HG03571 (cell line): ENCODE results near the gene STARD10.
"Not testable (repeated sequence)": the region's sequence is repeated elsewhere in the genome, so short reads cannot be mapped to it uniquely, and the experiment has no call there.

Source experiments
- ATAC-seq: cut with Tn5 transposase; IDR thresholded peaks from one replicate; pipeline ENCODE4 v1.9.1; 2021; ENCODE audit not compliant: unreplicated experiment

Gene STARD10

GRCh38 chr11:72826191-72826941, 32.5 kb upstream of the STARD10 start:
- ATAC-seq = no peak

- no peak for ATAC-seq
Measured at GRCh38 chr11:72825661-72826060, 31.8 kb upstream of the STARD10 start.

- no peak for ATAC-seq
Measured at GRCh38 chr11:72824811-72825505, 31.1 kb upstream of the STARD10 start.

GRCh38 chr11:72824020-72824419, 30.2 kb upstream of the STARD10 start:
- ATAC-seq = no peak

GRCh38 chr11:72823105-72823804, 29.4 kb upstream of the STARD10 start:
- no peak for ATAC-seq

GRCh38 chr11:72821920-72822799, 28.3 kb upstream of the STARD10 start:
- no peak for ATAC-seq

GRCh38 chr11:72821221-72821919, 27.5 kb upstream of the STARD10 start:
- ATAC-seq = no peak

GRCh38 chr11:72820439-72821139, 26.7 kb upstream of the STARD10 start:
- ATAC-seq = no peak

GRCh38 chr11:72818971-72819370, 25.1 kb upstream of the STARD10 start:
- ATAC-seq = no peak

GRCh38 chr11:72817966-72818365, 24.1 kb upstream of the STARD10 start:
- no peak for ATAC-seq

- ATAC-seq = no peak
Measured at GRCh38 chr11:72816404-72816990, 22.6 kb upstream of the STARD10 start.

- ATAC-seq = no peak
Measured at GRCh38 chr11:72815110-72815618, 21.3 kb upstream of the STARD10 start.

GRCh38 chr11:72814286-72815109, 20.7 kb upstream of the STARD10 start, which contains the start of gene ATG16L2:
ATG16L2 (plus strand) TSS chr11:72814411; CDS start chr11:72814446, 35 bp downstream.
- ATAC-seq = peak; percentile 42

- peak; percentile 37 for ATAC-seq
Measured at GRCh38 chr11:72813740-72814285, 20.0 kb upstream of the STARD10 start.

- no peak for ATAC-seq
Measured at GRCh38 chr11:72812967-72813739, 19.3 kb upstream of the STARD10 start.

- ATAC-seq = no peak
Measured at GRCh38 chr11:72812604-72812966, 18.7 kb upstream of the STARD10 start.

GRCh38 chr11:72811686-72812085, 17.8 kb upstream of the STARD10 start:
- ATAC-seq = not testable (repeated sequence)
